Epithelial cell of esophagus (primary cell): Measurements from ENCODE around the gene ATF4.

Source experiments
- DNase-seq: peaks from one replicate; pipeline ENCODE4 v3.0.0; 2010; ENCODE audit warnings: low read depth
- H3K4me3 ChIP-seq: 2 replicates; pipeline ENCODE4 v1.5.1; 2011; ENCODE audit warnings: mild to moderate bottlenecking, low read length, control low read depth
- TF ChIP-seq, protein P1 (sequence below): IDR thresholded peaks from 2 replicates; pipeline ENCODE4 v1.5.1; 2011; ENCODE audit warnings: low read depth, mild to moderate bottlenecking, low read length, control low read depth, inconsistent platforms; ENCODE audit not compliant: insufficient read depth; ENCODE audit errors: missing control alignments

Gene ATF4, protein sequence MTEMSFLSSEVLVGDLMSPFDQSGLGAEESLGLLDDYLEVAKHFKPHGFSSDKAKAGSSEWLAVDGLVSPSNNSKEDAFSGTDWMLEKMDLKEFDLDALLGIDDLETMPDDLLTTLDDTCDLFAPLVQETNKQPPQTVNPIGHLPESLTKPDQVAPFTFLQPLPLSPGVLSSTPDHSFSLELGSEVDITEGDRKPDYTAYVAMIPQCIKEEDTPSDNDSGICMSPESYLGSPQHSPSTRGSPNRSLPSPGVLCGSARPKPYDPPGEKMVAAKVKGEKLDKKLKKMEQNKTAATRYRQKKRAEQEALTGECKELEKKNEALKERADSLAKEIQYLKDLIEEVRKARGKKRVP

DNA sequence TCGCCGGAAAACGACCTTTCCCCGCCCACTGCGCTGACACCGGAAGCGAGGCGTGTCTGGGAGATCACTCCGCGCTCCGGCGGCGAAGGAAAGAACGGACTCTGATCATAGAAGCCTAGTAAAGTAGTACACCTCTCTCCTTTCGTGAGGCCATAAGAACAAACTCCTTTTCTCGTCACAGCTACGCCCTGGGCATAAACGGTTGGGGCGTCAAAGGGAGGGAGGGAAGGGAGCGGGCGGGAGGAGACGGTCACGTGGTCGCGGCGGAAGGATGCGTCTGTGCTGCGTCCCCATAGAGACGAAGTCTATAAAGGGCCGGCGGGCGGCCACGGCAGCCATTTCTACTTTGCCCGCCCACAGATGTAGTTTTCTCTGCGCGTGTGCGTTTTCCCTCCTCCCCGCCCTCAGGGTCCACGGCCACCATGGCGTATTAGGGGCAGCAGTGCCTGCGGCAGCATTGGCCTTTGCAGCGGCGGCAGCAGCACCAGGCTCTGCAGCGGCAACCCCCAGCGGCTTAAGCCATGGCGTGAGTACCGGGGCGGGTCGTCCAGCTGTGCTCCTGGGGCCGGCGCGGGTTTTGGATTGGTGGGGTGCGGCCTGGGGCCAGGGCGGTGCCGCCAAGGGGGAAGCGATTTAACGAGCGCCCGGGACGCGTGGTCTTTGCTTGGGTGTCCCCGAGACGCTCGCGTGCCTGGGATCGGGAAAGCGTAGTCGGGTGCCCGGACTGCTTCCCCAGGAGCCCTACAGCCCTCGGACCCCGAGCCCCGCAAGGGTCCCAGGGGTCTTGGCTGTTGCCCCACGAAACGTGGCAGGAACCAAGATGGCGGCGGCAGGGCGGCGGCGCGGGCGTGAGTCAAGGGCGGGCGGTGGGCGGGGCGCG is at the start of gene ATF4:
ATF4 (plus strand) TSS at position 337 of the 880 bp plus-strand sequence. CDS start 884 bp downstream, outside the sequence.
- TF ChIP-seq, protein P1, sequence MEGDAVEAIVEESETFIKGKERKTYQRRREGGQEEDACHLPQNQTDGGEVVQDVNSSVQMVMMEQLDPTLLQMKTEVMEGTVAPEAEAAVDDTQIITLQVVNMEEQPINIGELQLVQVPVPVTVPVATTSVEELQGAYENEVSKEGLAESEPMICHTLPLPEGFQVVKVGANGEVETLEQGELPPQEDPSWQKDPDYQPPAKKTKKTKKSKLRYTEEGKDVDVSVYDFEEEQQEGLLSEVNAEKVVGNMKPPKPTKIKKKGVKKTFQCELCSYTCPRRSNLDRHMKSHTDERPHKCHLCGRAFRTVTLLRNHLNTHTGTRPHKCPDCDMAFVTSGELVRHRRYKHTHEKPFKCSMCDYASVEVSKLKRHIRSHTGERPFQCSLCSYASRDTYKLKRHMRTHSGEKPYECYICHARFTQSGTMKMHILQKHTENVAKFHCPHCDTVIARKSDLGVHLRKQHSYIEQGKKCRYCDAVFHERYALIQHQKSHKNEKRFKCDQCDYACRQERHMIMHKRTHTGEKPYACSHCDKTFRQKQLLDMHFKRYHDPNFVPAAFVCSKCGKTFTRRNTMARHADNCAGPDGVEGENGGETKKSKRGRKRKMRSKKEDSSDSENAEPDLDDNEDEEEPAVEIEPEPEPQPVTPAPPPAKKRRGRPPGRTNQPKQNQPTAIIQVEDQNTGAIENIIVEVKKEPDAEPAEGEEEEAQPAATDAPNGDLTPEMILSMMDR: no peak
- peak within 1 kb of the TSS; percentile 80 for H3K4me3 ChIP-seq
- no peak for DNase-seq

DNA sequence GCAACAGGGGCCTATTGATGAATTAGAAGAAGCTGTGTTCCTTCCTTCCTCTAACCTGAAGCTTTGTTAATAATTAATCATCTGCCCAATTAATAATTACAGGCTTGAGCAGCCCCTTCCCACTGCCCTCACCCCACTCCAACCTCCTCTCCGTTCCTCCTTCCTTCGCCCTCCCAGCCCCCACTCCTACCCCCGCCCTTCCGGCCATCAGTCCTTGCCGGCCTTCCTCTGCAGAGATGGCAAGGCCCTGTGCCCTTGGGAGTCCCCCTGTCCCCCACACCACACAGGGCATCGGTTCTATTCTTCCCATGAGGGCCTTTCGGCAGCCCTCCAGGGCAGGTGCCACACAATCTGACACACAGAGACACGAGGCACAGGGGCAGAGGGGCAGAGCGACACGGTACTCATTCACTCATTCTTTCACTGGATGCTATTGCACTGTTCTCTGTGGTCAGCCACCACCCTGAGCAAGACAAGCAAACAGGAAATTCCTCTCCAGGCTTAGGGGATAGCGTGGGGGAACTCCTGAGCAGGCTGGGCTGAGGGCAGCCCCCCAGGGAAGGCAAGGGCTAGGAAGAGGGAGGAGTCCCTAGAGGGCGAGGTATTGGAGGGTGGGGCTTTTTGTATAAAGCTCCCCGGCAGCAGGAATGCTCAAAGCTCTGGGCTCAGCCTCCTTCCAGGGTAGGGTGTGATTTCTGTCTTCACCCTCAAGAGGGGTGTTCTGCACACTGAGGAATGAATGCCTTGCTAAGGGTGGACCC is 48.8 kb upstream of the ATF4 start:
- DNase-seq: peak; percentile 23
- H3K4me3 ChIP-seq: no peak overlapping the region
- TF ChIP-seq, protein P1: no peak

DNA sequence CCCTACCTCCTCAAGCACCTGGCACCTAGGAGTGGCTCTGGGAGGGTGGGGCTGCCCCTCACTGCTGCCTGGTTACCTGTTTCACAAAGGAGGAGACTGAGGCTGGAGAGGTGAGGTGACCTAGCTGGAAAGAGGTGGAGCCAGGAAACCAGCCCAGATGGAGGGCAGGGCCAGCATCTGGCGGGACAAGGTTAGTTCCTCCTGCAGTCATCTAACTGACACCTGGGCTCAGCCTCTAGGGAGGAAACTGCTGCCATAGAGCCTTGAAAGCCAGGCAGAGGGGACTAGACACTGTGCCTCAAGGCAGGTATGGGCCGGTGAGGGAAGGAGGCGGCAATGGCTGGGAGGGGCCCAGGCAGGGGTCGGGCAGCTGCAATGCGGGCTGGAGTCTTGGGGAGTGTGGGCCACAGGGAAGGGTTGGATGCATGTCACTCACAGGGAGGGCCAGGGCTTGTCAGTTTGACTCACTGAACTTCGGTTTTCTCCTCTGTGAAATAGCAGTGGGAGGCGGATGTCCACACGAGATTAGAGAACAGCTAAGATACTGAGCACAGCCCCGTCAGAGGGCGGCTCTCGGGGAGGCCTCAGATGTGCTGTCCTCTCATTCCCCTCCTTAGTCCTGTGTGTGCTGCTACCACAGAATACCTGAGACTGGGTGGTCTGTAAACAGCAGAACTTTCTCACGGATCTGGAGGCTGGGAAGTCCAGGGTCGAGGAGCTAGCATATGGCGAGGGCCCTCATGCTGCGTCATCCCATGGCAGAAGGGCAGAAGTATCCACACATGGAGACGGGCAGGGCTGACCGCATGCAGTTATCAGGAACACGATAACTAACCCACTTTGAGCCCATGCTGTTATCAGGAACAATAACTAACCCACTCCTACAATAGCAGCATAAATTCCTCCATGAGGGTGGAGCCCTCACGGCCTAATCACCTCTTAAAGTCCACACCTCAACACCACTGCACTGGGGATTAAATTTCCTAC is 47.5 kb upstream of the ATF4 start:
- TF ChIP-seq, protein P1: no peak
- DNase-seq: no peak
- no peak overlapping the region for H3K4me3 ChIP-seq

DNA sequence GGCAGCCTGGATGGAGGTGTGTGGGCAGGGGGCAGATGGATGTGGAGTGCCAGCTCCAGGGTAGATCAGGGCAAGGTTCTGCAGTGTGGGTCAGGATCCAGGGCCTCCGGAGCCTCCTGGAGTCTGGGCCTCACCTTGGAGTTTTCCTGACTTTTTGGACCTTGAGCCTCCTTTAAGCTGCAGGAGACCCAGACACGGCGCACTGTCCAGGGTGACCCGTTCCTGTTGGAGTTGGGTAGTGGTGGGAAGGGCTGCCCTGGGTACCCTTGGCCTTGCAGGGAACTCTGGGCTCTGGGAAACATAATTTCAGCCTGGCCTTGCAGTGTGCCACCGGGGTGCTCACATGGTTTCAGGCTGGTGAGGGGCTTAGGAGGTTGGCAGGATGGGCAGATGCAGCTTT is 46.5 kb upstream of the ATF4 start:
- no peak for DNase-seq
- TF ChIP-seq, protein P1: no peak
- H3K4me3 ChIP-seq: no peak overlapping the region

DNA sequence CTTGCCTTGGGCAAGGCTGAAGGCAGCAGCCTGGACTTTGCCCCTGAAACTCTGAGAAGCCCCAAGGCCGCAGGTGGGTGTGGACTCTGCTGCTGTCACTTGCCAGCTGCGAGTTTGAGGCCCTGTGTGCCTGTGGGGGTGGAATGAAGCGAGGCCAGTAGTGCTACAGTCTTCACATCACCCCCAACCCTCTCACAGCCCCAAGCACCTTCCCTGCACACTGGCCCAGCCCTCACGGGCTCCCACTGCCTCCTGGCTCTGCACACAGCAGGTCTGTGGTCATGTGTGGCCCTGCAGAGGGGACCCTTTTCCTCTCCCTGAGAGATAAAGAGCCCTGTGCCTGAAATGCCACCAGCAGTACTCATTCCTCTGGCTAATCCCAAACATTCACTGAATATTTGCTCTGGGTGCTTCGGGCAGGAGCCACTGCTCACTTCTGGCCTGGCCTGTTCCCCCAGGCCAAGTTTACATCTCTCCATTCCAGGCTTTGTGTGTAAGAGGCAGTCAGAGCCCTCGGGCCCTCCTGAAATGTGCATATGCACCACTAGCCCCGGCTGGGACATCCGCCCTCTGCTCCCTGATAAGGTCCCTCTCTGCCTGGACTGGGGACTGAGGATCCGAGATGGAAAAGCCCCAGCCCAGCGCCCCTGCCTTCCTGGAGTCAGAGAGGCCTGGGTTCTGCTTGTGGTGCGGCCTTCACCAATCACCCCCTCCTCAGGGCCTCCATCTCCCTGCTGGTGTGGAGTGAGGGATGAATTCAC is 45.8 kb upstream of the ATF4 start:
- no peak overlapping the region for H3K4me3 ChIP-seq
- TF ChIP-seq, protein P1: no peak
- DNase-seq: no peak
